Measurements from ENCODE around the gene SLC25A42. TPM values are rescaled to one million over a fixed set of nuclear protein-coding genes. Genes with fewer than 3 reads are reported as not detected.
A peak's percentile ranks its signal among the peaks of the same experiment; 100 is the strongest.

The SLC25A42 gene
- total RNA-seq, 4 donors from 2014 or later: 11.2 to 24.8 (median 13.2) TPM

DNA sequence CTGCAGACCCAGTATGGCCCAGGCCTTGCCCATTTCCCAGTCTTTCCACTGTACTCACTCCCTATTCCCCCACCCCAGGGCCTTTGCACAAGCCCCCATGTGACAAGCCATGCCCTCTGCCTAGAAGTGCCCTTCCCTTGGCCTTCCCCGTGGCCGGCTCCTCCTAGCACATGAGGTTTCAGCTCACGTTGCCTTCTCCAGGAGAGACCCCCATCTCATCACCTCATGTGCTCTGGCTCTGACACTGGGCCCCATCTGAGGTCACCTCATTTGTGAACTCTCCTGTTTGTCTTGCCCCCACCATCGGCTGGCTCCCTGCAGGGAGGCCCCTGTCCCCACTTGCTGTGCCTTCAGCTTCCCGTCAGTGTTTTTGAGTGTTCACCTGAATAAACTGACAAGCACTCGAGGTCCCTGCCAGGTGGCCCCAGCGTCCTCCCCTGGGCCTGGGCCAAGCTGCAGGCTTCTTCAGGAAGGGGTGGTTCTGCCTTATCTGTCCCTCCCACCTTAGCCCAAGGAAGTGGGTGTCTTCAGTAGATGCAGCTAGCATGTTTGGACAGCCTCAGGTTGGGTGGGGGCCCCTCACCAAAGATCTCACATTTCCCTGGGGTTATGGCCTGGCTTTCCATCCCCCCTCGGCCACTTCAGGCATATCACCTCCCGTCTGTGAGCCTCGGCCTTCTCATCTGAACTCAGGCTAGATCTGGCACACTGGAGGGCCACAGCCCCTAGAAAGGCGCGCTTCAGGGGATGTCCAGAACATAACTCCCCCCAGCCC lies 3.8 kb upstream of the SLC25A42 start:
- Histone ChIP-seq H3K4me1 (peaks cover 0 to 9% (median 3%) of the 10 kb centered on the region in 4 donors), H3K4me3 (no peak overlapping the region), H3K27ac (no peak overlapping the region), H3K9me3 (no peaks in the 10 kb centered on the region), H3K27me3 (no peaks in the 10 kb centered on the region), H3K36me3 (peaks cover 0 to 26% (median 0%) of the 10 kb centered on the region in 3 donors)
- no peak for DNase-seq
- no peak for TF ChIP-seq POLR2A (IDR thresholded peaks at IDR 0.05)
- TF ChIP-seq, protein P1, sequence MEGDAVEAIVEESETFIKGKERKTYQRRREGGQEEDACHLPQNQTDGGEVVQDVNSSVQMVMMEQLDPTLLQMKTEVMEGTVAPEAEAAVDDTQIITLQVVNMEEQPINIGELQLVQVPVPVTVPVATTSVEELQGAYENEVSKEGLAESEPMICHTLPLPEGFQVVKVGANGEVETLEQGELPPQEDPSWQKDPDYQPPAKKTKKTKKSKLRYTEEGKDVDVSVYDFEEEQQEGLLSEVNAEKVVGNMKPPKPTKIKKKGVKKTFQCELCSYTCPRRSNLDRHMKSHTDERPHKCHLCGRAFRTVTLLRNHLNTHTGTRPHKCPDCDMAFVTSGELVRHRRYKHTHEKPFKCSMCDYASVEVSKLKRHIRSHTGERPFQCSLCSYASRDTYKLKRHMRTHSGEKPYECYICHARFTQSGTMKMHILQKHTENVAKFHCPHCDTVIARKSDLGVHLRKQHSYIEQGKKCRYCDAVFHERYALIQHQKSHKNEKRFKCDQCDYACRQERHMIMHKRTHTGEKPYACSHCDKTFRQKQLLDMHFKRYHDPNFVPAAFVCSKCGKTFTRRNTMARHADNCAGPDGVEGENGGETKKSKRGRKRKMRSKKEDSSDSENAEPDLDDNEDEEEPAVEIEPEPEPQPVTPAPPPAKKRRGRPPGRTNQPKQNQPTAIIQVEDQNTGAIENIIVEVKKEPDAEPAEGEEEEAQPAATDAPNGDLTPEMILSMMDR (IDR thresholded peaks at IDR 0.05): no peak

DNA sequence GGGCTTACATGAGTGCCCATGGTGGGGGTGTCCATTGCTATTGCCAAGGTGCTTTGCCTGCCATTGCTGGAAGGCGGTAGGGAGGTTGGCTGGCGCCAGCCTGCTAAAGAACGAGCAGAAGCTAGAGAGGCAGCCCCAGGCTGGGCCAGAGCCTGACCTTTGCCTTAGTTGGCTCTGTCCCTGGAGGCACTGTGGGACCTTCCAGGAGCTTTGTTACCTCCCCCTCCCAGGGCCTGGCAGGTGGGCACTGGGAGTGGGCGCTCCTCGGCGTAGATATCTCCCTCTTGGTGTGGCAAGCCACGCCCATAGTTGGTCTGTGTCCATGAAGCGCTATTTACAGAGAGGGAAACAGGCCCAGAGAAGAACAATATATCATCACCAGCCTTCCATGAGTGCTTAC lies 2.3 kb upstream of the SLC25A42 start:
- H3K27ac ChIP-seq: no peak overlapping the region
- DNase-seq: no peak
- no peak overlapping the region for H3K4me3 ChIP-seq
- no peaks in the 10 kb centered on the region for H3K27me3 ChIP-seq
- no peaks in the 10 kb centered on the region for H3K9me3 ChIP-seq
- no peak for TF ChIP-seq POLR2A (IDR thresholded peaks at IDR 0.05)
- peaks cover 0 to 16% (median 0%) of the 10 kb centered on the region in 3 donors for H3K36me3 ChIP-seq
- peaks cover 0 to 22% (median 3%) of the 10 kb centered on the region in 4 donors for H3K4me1 ChIP-seq

DNA sequence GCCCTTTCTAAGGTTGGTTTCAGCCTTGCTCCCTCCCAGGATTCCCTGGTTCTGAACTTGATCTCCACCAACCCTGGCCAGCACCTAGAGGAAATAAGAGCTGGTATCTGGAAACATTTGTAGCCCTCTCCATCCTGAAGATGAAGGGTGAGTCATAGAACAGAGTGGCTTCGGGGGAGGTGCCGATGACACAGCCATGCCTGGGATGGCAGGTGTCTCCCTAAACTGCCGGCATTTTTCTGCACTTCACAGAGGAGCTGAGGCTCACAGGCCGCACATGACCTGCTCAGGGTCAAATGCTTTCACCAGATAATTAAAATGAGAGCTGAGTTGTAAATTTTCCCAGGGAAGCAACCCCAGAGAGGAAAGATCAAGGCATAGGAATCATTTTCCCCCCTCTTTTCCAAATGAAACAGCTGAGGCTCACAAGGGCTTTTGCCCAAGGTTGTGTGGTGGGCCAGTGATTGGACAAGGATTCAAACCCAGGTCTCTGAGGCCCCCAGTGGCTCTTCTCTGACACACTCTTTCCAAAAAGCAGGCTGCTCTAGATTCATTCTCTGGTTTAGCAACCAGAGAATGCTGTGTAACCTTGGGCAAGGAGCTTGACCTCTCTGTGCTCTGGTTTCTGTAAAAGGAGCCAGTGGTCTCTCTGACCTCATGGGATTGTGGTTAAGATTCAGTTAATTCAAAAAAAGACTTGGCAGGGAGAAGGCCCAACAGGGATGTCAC lies 1.2 kb upstream of the SLC25A42 start:
- Histone ChIP-seq H3K36me3 (peaks cover 0 to 5% (median 0%) of the 10 kb centered on the region in 3 donors), H3K27me3 (no peaks in the 10 kb centered on the region), H3K4me3 (peak overlapping the region; percentile 82 to 95 (median 92)), H3K4me1 (peaks cover 0 to 22% (median 3%) of the 10 kb centered on the region in 4 donors), H3K27ac (peak overlapping the region; percentile 77 to 90 (median 86)), H3K9me3 (no peaks in the 10 kb centered on the region)
- no peak for DNase-seq
- TF ChIP-seq, protein P1 (IDR thresholded peaks at IDR 0.05): no peak
- no peak for TF ChIP-seq POLR2A (IDR thresholded peaks at IDR 0.05)

DNA sequence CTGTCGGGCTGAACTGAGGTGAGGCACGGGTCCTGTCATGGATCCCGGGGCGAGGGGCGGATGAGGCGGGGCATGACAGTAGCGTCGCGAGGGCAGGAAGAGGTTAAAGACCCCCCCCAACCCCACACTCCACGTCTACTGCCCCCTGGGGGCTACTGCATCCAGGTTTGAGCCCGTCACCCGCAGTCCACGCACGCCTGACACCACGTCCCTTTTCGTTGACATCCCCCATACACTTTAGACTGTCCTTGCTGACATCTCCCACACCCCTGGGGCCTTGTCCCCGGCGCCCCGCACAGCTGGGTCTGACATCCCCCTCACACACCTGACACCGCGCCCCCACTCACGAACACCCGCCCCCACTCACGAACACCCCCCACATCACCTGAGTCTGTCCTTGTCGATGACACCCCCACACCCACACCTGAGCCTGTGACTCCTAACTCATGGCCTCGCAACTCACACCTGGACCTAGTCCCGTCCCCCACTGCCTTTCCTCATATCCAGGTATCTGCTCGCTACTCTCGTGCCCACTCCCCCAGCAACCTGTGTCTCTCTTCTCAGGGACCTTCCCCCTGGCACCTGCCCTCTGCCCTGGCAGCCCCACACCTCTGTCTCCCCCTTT lies 416 bp downstream of the SLC25A42 start:
- peak overlapping the region; percentile 82 to 95 (median 92) for H3K4me3 ChIP-seq
- H3K4me1 ChIP-seq: peaks cover 3 to 22% (median 4%) of the 10 kb centered on the region in 4 donors
- no peaks in the 10 kb centered on the region for H3K9me3 ChIP-seq
- TF ChIP-seq POLR2A (IDR thresholded peaks at IDR 0.05): peak in 1 of 2 donors; percentile 36
- TF ChIP-seq, protein P1 (IDR thresholded peaks at IDR 0.05): peak in 4 of 6 experiments; percentile 24 to 32 (median 26)
- no peaks in the 10 kb centered on the region for H3K36me3 ChIP-seq
- H3K27me3 ChIP-seq: no peaks in the 10 kb centered on the region
- H3K27ac ChIP-seq: peak overlapping the region; percentile 77 to 90 (median 86)
- no peak for DNase-seq

DNA sequence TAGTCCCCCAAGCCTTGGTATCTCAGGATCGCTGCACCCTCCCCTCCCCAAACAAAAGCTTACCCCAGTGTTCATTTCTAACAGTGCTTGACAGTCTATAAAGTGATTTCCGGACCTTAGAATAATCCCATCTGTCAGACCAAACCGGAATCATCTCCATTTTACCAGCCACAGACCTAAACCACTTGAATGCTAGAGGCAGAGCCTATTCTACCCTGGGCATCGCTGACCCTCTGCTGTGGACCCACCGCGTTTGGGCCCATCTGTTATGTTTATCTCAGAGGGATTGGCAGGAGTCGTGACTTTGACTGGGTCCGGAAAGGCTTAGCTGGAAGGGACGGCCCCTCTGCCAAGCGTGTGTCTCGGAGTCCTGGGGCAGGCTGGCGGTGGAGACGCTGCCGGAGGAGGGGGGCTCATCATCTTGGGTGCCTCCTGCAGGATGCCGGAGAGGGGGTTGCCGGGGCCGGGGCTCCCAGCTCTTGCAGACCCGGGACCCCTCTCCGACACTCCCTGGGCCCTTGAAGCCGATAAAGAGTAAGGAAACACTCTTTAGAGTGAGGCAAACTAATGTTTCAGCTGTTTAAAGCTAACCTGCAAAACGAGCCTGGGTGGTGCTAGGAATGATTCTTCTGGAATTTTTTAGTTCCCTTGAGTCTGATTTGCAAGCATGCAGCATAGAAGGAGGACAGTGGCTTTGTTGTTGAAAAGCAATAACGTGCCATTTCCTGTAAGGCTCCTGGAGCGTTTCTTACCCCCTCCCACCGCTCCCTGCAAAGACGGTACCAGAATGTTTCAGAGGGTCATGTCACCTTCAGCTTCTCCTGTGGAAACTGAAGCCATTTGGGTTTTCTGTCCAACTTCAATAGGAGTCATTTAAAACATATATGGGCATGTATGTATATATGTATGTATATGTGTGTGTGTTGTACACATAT lies 1.3 kb downstream of the SLC25A42 start:
- peaks cover 3 to 22% (median 4%) of the 10 kb centered on the region in 4 donors for H3K4me1 ChIP-seq
- no peaks in the 10 kb centered on the region for H3K36me3 ChIP-seq
- H3K27me3 ChIP-seq: no peaks in the 10 kb centered on the region
- no peaks in the 10 kb centered on the region for H3K9me3 ChIP-seq
- DNase-seq: peak in 2 of 3 donors; percentile 33 to 57
- peak overlapping the region; percentile 82 to 95 (median 92) for H3K4me3 ChIP-seq
- peak overlapping the region in 3 of 4 donors; percentile 83 to 90 (median 89) for H3K27ac ChIP-seq
- TF ChIP-seq, protein P1 (IDR thresholded peaks at IDR 0.05): no peak
- no peak for TF ChIP-seq POLR2A (IDR thresholded peaks at IDR 0.05)
